ENCODE results near the gene UBE2D1.

UBE2D1 gene

DNA sequence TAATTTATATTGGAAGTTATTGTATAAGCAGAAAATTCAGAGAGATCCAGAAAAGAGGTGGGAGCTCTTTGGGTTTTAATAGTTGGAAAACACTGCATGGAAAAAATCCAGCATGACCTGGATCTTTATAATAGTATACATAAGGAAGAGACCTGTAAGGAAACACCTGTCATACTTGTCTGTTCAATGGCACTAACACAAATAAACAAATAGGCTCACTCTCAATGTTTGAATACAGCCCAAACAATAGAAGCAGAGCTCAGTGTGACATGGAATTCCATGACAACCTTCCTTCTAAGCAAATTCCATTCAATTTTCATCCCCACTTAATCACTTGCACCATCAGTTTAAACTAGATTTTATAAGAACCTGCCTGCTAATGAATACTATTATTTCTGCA, 34.1 kb upstream of the UBE2D1 start:
- Histone ChIP-seq H2BK5ac (ENCODE audit: low read length) (no peak overlapping the region), H3K4ac (ENCODE audit: low read length) (no peak overlapping the region), H3K79me1 (ENCODE audit: low read depth, low read length) (no peaks in the 10 kb centered on the region), H2BK15ac (ENCODE audit: low read length) (no peak overlapping the region), H3K27me3 (ENCODE audit: control insufficient read depth in 3 of 3, insufficient read depth in 3 of 3, low read depth in 1 of 3, low read length in 3 of 3) (no peaks in the 10 kb centered on the region), H3K4me2 (ENCODE audit: insufficient read depth, low read length, poor library complexity, severe bottlenecking) (no peak overlapping the region), H3K9ac (ENCODE audit: low read depth, low read length, poor library complexity) (no peak overlapping the region), H3K14ac (ENCODE audit: low read length) (no peak overlapping the region), H2BK120ac (ENCODE audit: low read depth, low read length) (no peak overlapping the region), H3K27ac (replicated peaks; ENCODE audit: low read length) (no peak overlapping the region), H2AK5ac (ENCODE audit: low read depth, low read length) (no peak overlapping the region), H3K23ac (ENCODE audit: low read depth, low read length, poor library complexity) (no peak overlapping the region), H2BK12ac (ENCODE audit: low read length) (no peak overlapping the region), H2AFZ (ENCODE audit: low read length) (no peak overlapping the region), H3K9me3 (replicated peaks in 1 of 2; ENCODE audit: control insufficient read depth in 2 of 2, insufficient read depth in 1 of 2, low read depth in 1 of 2, low read length in 2 of 2) (no peaks in the 10 kb centered on the region), H4K8ac (ENCODE audit: low read depth, low read length) (no peak overlapping the region), H3K4me1 (ENCODE audit: control insufficient read depth in 2 of 2, insufficient read depth in 1 of 2, low read depth in 1 of 2, low read length in 2 of 2) (no peaks in the 10 kb centered on the region), H3K36me3 (replicated peaks in 1 of 2; ENCODE audit: control insufficient read depth in 2 of 2, insufficient read depth in 2 of 2, low read length in 2 of 2) (no peaks in the 10 kb centered on the region), H3K18ac (ENCODE audit: low read length) (no peak overlapping the region), H3K4me3 (ENCODE audit: low read length in 2 of 2) (no peak overlapping the region), H4K91ac (ENCODE audit: low read depth, low read length, poor library complexity) (no peak overlapping the region)
- DNase-seq (ENCODE audit: low spot score), result no peak

GRCh38 chr10:58302254-58302653, 32.6 kb upstream of the UBE2D1 start:
- no peak overlapping the region for H4K8ac ChIP-seq (ENCODE audit: low read depth, low read length)
- H3K27ac ChIP-seq (replicated peaks; ENCODE audit: low read length), result no peak overlapping the region
- H2BK15ac ChIP-seq (ENCODE audit: low read length), result no peak overlapping the region
- no peak overlapping the region for H2AK5ac ChIP-seq (ENCODE audit: low read depth, low read length)
- H3K79me1 ChIP-seq (ENCODE audit: low read depth, low read length), result no peaks in the 10 kb centered on the region
- no peak overlapping the region for H4K91ac ChIP-seq (ENCODE audit: low read depth, low read length, poor library complexity)
- H3K23ac ChIP-seq (ENCODE audit: low read depth, low read length, poor library complexity), result no peak overlapping the region
- H3K36me3 ChIP-seq (replicated peaks in 1 of 2; ENCODE audit: control insufficient read depth in 2 of 2, insufficient read depth in 2 of 2, low read length in 2 of 2), result no peaks in the 10 kb centered on the region
- H3K4me1 ChIP-seq (ENCODE audit: control insufficient read depth in 2 of 2, insufficient read depth in 1 of 2, low read depth in 1 of 2, low read length in 2 of 2), result peaks cover 0 to 2% of the 10 kb centered on the region in 2 donors
- DNase-seq (ENCODE audit: low spot score), result no peak
- no peak overlapping the region for H3K18ac ChIP-seq (ENCODE audit: low read length)
- H3K27me3 ChIP-seq (ENCODE audit: control insufficient read depth in 3 of 3, insufficient read depth in 3 of 3, low read depth in 1 of 3, low read length in 3 of 3), result peaks cover 0 to 2% (median 0%) of the 10 kb centered on the region in 3 experiments
- H2BK12ac ChIP-seq (ENCODE audit: low read length), result no peak overlapping the region
- WGBS, 2 donors (ENCODE audit: extremely low coverage in 2 of 2, insufficient read length in 2 of 2, insufficient replicate concordance in 1 of 2), result no CpG with 5 or more reads among the region's 2 CpGs
- H3K9me3 ChIP-seq (replicated peaks in 1 of 2; ENCODE audit: control insufficient read depth in 2 of 2, insufficient read depth in 1 of 2, low read depth in 1 of 2, low read length in 2 of 2), result no peaks in the 10 kb centered on the region
- no peak overlapping the region for H3K4me2 ChIP-seq (ENCODE audit: insufficient read depth, low read length, poor library complexity, severe bottlenecking)
- H2AFZ ChIP-seq (ENCODE audit: low read length), result no peak overlapping the region
- H3K4ac ChIP-seq (ENCODE audit: low read length), result no peak overlapping the region
- H3K14ac ChIP-seq (ENCODE audit: low read length), result no peak overlapping the region
- no peak overlapping the region for H2BK120ac ChIP-seq (ENCODE audit: low read depth, low read length)
- no peak overlapping the region for H2BK5ac ChIP-seq (ENCODE audit: low read length)
- H3K4me3 ChIP-seq (ENCODE audit: low read length in 2 of 2), result no peak overlapping the region
- H3K9ac ChIP-seq (ENCODE audit: low read depth, low read length, poor library complexity), result no peak overlapping the region

- Histone ChIP-seq H3K18ac (ENCODE audit: low read length) (no peak overlapping the region), H2AFZ (ENCODE audit: low read length) (no peak overlapping the region), H2BK12ac (ENCODE audit: low read length) (no peak overlapping the region), H3K4me3 (ENCODE audit: low read length in 2 of 2) (no peak overlapping the region), H2BK120ac (ENCODE audit: low read depth, low read length) (no peak overlapping the region), H3K79me1 (ENCODE audit: low read depth, low read length) (peaks cover 2% of the 10 kb centered on the region), H3K9ac (ENCODE audit: low read depth, low read length, poor library complexity) (no peak overlapping the region), H3K9me3 (replicated peaks in 1 of 2; ENCODE audit: control insufficient read depth in 2 of 2, insufficient read depth in 1 of 2, low read depth in 1 of 2, low read length in 2 of 2) (no peaks in the 10 kb centered on the region), H2AK5ac (ENCODE audit: low read depth, low read length) (no peak overlapping the region), H2BK15ac (ENCODE audit: low read length) (no peak overlapping the region), H3K27ac (replicated peaks; ENCODE audit: low read length) (no peak overlapping the region), H3K27me3 (ENCODE audit: control insufficient read depth in 3 of 3, insufficient read depth in 3 of 3, low read depth in 1 of 3, low read length in 3 of 3) (peaks cover 0 to 2% (median 0%) of the 10 kb centered on the region in 3 experiments), H2BK5ac (ENCODE audit: low read length) (no peak overlapping the region), H3K4ac (ENCODE audit: low read length) (no peak overlapping the region), H3K4me1 (ENCODE audit: control insufficient read depth in 2 of 2, insufficient read depth in 1 of 2, low read depth in 1 of 2, low read length in 2 of 2) (peaks cover 0 to 2% of the 10 kb centered on the region in 2 donors), H3K14ac (ENCODE audit: low read length) (no peak overlapping the region), H3K36me3 (replicated peaks in 1 of 2; ENCODE audit: control insufficient read depth in 2 of 2, insufficient read depth in 2 of 2, low read length in 2 of 2) (no peaks in the 10 kb centered on the region), H3K23ac (ENCODE audit: low read depth, low read length, poor library complexity) (no peak overlapping the region), H4K8ac (ENCODE audit: low read depth, low read length) (no peak overlapping the region), H3K4me2 (ENCODE audit: insufficient read depth, low read length, poor library complexity, severe bottlenecking) (no peak overlapping the region), H4K91ac (ENCODE audit: low read depth, low read length, poor library complexity) (no peak overlapping the region)
- no CpG with 5 or more reads among the region's 3 CpGs for WGBS, 2 donors (ENCODE audit: extremely low coverage in 2 of 2, insufficient read length in 2 of 2, insufficient replicate concordance in 1 of 2)
- no peak for DNase-seq (ENCODE audit: low spot score)
Observed at GRCh38 chr10:58304099-58304633, 30.6 kb upstream of the UBE2D1 start.

GRCh38 chr10:58305821-58306220, 29.0 kb upstream of the UBE2D1 start:
- no peak overlapping the region for H2BK5ac ChIP-seq (ENCODE audit: low read length)
- no peak overlapping the region for H4K8ac ChIP-seq (ENCODE audit: low read depth, low read length)
- no peak overlapping the region for H2BK12ac ChIP-seq (ENCODE audit: low read length)
- no peak overlapping the region for H4K91ac ChIP-seq (ENCODE audit: low read depth, low read length, poor library complexity)
- no CpG with 5 or more reads among the region's 4 CpGs for WGBS, 2 donors (ENCODE audit: extremely low coverage in 2 of 2, insufficient read length in 2 of 2, insufficient replicate concordance in 1 of 2)
- H3K4me1 ChIP-seq (ENCODE audit: control insufficient read depth in 2 of 2, insufficient read depth in 1 of 2, low read depth in 1 of 2, low read length in 2 of 2), result peaks cover 0 to 2% of the 10 kb centered on the region in 2 donors
- H3K27me3 ChIP-seq (ENCODE audit: control insufficient read depth in 3 of 3, insufficient read depth in 3 of 3, low read depth in 1 of 3, low read length in 3 of 3), result peaks cover 0 to 2% (median 0%) of the 10 kb centered on the region in 3 experiments
- no peak overlapping the region for H3K4me2 ChIP-seq (ENCODE audit: insufficient read depth, low read length, poor library complexity, severe bottlenecking)
- H3K23ac ChIP-seq (ENCODE audit: low read depth, low read length, poor library complexity), result no peak overlapping the region
- no peak overlapping the region for H2BK120ac ChIP-seq (ENCODE audit: low read depth, low read length)
- no peak overlapping the region for H3K27ac ChIP-seq (replicated peaks; ENCODE audit: low read length)
- H3K18ac ChIP-seq (ENCODE audit: low read length), result no peak overlapping the region
- H3K9me3 ChIP-seq (replicated peaks in 1 of 2; ENCODE audit: control insufficient read depth in 2 of 2, insufficient read depth in 1 of 2, low read depth in 1 of 2, low read length in 2 of 2), result no peaks in the 10 kb centered on the region
- no peak overlapping the region for H3K9ac ChIP-seq (ENCODE audit: low read depth, low read length, poor library complexity)
- H2AK5ac ChIP-seq (ENCODE audit: low read depth, low read length), result no peak overlapping the region
- no peak overlapping the region for H2AFZ ChIP-seq (ENCODE audit: low read length)
- peaks cover 2% of the 10 kb centered on the region for H3K79me1 ChIP-seq (ENCODE audit: low read depth, low read length)
- no peaks in the 10 kb centered on the region for H3K36me3 ChIP-seq (replicated peaks in 1 of 2; ENCODE audit: control insufficient read depth in 2 of 2, insufficient read depth in 2 of 2, low read length in 2 of 2)
- no peak overlapping the region for H2BK15ac ChIP-seq (ENCODE audit: low read length)
- DNase-seq (ENCODE audit: low spot score), result no peak
- H3K14ac ChIP-seq (ENCODE audit: low read length), result no peak overlapping the region
- no peak overlapping the region for H3K4ac ChIP-seq (ENCODE audit: low read length)
- H3K4me3 ChIP-seq (ENCODE audit: low read length in 2 of 2), result no peak overlapping the region

Data from neuronal stem cell (in vitro differentiated cells).